GM19193 (cell line): ENCODE measurements around the gene NTRK3.

Experiments
- POLR2A ChIP-seq: IDR thresholded peaks from 4 replicates; pipeline ENCODE4 v1.6.1; 2011; ENCODE audit not compliant: insufficient read depth, insufficient read length; ENCODE audit errors: extremely low read depth

The NTRK3 gene

GRCh38 chr15:88243895-88244787, 12.4 kb downstream of the NTRK3 start:
- no peak for TF ChIP-seq POLR2A

GRCh38 chr15:88242586-88243555, 13.7 kb downstream of the NTRK3 start:
- no peak for TF ChIP-seq POLR2A

GRCh38 chr15:88241461-88241860, 15.1 kb downstream of the NTRK3 start:
- TF ChIP-seq POLR2A, result no peak

DNA sequence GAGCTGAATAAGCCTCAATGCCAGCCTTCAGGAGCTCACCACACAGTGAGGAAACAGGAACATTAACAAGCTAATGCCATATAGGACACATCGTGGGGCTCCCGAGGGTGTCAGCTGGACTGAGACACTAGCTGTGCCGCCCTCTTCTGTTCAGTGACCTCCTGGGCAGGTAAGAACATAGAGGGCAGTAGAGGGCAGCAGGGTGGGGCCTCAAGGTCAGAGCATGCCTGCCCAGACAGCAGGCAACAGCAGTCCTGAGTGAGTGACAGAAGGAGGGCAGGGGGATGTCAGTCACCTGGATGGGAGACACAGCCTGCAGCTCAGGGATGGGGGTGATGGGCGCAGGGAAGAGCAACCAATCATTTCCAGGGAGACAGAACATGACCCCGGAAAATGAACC, 15.5 kb downstream of the NTRK3 start:
- TF ChIP-seq POLR2A, result no peak

DNA sequence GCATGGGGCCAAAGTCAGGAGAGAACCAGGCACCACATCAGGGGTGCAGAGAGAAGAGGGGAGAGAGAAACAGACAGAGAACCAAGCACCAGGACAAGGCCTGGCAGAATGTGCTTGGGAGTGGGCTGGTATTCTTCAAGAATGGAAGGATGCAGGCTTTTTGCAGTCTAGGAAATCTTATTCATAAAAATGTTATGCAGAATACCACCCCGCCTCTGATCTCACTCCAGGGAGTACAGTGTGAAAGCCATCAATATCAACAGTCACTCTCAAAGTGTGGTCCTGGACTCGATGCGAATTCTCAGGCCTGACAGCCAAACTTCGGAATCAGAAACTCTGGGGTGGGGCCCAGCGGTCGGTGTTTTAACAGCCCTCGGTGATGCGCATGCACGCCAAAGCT, 16.9 kb downstream of the NTRK3 start:
- no peak for TF ChIP-seq POLR2A

DNA sequence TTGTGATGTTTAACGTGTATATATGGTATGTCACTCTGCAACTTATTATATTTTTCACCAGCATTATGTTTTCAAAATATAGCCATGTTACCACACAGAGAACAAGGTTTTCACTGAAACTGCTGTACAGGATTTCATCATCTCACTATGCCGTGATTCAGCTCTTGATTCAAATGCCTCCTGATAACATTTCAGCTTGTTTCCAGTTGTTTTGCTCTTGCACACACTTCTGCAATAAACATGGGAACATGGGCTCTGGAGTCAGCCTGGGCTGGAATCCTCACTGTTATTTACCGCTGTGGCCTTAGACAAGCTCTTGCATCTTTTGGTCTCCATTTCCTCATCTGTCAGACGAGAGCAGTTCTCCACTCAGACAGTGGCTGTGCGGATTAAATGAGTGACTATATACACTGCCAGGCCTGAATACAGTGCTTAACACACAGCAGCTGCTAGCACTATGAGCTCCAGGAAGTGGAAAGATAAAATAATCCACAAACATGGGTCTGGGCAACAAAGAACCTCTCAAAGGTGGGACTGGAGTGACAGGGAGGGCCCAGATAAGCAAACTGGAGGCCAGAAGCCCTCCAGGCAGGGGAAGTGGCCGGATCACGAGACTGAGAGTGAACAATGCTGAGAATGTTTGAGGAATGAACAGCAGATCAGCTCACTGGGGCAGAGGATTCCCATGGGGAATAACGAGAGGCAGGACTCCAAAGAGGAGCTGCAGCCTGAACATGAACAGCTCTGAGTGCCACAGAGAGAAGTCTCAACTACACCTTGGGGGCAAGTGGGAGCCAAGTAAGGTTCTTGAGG, 17.7 kb downstream of the NTRK3 start:
- no peak for TF ChIP-seq POLR2A

DNA sequence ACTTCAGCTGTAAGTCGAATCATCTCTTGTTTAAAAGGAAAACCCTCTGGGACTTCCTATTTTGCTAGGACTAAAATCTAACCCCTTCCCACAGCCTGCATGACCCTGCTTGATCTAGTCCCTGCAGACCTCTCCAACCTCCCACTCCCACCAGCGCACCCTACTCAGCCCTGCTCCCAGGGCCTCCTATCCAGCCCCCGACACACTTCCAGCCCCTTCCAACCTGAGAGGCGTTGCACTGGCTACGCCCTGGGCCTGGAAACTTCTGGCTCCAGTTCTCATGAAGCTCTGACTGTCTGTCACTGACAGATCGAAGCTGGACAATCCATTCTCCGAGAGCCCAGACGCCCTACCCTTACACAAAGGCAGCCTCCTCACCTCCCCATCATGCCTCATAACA, 21.8 kb downstream of the NTRK3 start:
- TF ChIP-seq POLR2A, result no peak

GRCh38 chr15:88233921-88234320, 22.6 kb downstream of the NTRK3 start:
- TF ChIP-seq POLR2A, result no peak

- no peak for TF ChIP-seq POLR2A
Observed at GRCh38 chr15:88232771-88233201, 23.8 kb downstream of the NTRK3 start.

DNA sequence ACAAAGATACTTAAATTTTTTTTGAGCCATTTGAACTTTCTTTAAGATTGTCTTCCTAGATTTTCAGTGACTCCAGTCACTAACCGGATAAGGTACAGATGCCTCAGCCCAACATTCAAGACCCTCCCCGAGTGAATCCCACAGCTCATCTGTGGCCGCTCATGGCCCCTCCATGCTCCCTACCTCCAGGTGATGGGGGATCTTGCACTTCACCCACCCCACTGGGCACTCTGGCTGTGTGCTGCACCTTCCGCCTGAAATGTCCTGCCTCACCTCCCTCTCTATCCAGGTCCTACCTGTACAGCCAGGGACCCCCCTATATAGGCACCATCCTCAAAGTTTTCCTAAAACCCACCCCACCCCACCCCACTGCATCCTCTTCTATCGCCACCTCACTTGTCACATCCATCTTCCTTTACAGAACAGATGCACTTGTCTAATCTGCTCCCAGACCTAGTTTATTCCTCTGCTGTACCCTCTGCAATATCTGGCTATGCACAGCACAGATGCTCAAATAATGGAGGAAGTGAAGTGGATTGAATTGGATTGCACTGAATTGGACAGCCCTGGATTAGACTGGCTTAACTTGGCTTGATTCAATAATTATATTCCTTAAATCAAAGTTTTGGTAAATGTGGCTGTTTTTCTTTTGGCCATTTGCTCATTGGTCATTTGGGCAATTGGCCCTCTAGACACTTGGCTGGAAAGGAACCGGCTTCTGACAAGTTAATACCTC, 24.5 kb downstream of the NTRK3 start:
- no peak for TF ChIP-seq POLR2A

DNA sequence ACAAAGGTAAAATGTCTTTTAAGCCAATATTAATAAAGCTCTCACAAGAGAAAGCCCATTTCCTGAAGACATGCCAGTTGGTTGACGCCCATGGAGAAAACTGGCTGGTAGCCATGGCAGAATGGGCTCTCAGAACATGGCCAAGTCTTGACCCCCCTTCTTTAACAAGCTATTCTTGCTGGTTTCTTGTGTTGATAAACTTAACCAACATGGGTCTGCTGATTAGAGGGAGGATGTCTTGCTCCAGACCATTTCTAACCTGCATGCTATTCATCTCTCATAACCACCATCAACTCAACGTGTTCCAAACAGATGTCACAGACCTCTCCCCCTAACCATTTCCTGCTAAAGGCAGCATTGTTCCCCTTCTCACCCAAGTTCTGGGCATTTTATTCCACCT, 25.7 kb downstream of the NTRK3 start:
- no peak for TF ChIP-seq POLR2A

DNA sequence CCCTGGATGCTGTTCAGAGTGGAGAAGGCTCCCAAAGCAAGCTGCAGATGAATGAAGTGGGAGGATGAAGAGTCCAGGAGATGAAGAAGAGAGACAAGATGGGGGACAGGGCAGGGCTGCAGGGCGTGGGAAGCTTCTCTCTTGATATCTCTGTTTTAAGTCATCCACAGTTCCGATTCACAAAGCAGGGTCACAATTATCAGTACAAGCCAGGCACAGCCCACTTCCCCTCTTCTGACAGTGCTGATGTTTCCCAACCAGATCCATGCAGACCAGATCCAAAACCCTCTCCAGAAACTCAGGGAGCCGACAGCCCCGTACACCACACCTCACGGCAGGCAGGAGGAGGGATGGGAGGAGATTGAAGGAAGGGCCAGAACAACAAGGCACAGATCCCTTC, 31.1 kb downstream of the NTRK3 start:
- no peak for TF ChIP-seq POLR2A

GRCh38 chr15:88223084-88223483, 33.5 kb downstream of the NTRK3 start:
- TF ChIP-seq POLR2A, result no peak

- TF ChIP-seq POLR2A, result no peak
Observed at GRCh38 chr15:88221836-88222235, 34.7 kb downstream of the NTRK3 start.
